Prostate gland (tissue), 2 donors: Measurements from ENCODE around the gene OPN1SW.

Experiments used
- CTCF ChIP-seq, 4 experiments: fragments of 200-600 bp in 2 of 4; fragments of 450-650 bp in 2 of 4; sonication (generic) in 2 of 4; IDR thresholded peaks; 1 replicate in 3 of 4; 2 replicates in 1 of 4; pipeline ENCODE4 v1.5.1; 2016 to 2019; ENCODE audit warnings: antibody characterized with exemption in 4 of 4, mild to moderate bottlenecking in 2 of 4, moderate library complexity in 2 of 4
- POLR2AphosphoS5 ChIP-seq: sonication (generic); formaldehyde crosslinking; IDR thresholded peaks from one replicate; pipeline ENCODE4 v1.6.1; 2017; ENCODE audit warnings: antibody characterized with exemption

DNA sequence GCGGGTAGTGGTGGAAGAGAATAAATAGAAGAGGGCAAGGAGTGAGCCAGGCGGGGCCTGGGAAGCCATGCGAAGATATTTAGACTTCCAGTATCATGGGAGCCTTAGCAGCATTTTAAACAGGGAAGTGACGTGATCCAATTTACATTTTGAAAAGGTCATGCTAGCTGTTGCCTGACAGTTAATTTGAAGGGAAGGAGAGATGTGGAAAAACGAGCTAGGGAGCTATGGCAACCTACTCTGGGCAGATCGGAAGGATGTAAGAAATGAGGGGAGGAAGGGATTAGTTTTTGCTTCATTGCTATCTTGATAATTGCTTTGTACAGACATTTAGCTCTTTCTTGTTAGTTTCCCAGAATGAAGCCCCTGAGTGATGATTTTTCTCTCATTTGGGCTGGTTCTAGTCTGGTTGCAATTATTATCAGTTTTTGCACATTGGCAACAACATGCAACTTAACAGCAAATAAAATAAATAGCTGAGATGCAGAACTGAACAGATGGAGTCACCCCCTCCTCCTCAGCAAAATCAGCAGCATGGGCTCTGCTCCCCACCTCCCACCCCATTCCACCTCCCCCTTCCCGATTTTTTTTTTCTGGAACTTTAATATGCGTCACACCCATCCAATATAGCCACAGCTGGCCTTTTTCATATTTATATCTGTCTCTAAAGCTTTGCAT lies 49.4 kb downstream of the OPN1SW start:
- no peak for TF ChIP-seq CTCF (IDR thresholded peaks at IDR 0.05)
- TF ChIP-seq POLR2AphosphoS5: no peak
